ENCODE results near the gene ADAMTSL3.

- TF ChIP-seq CTCF (IDR thresholded peaks at IDR 0.05) (no peak), POLR2A (IDR thresholded peaks at IDR 0.05) (no peak), EP300 (IDR thresholded peaks at IDR 0.05) (no peak)
These were observed 66.5 kb downstream of the ADAMTSL3 start for GRCh38 chr15:83720468-83720867.
